ENCODE measurements around the gene OTUD4.

Gene OTUD4

DNA sequence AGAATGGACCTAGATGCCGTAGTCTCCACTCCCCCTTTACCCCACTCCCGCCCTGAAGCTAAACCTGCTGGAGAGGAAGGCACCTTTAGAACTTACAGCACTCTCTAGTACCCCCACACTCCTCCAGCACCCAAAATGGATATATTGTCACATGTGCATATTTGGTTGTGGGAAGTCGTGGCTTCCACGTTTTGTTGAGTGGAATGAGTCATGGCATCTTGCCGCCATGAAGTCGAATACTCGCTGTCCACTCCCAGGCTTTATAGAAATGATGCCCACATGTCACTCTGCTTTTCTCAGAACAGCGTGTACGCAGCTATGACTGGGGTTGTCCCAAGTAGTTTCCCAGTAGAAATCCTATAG, 81.7 kb downstream of the OTUD4 start:
- Histone ChIP-seq H3K4me2 (ENCODE audit: low read length) (peak overlapping the region; percentile 99), H3K4me1 (ENCODE audit: insufficient read depth, low read length, severe bottlenecking) (peaks cover 56% of the 10 kb centered on the region), H3K9me3 (ENCODE audit: low read length) (peaks cover 7% of the 10 kb centered on the region; the same call in 1 of the 2 replicates), H2AFZ (ENCODE audit: low read length) (no peak overlapping the region), H3F3A (ENCODE audit: insufficient read depth, low read length) (no peaks in the 10 kb centered on the region), H3K27me3 (ENCODE audit: insufficient read depth, low read length) (no peaks in the 10 kb centered on the region), H3K27ac (ENCODE audit: low read depth, low read length, poor library complexity, severe bottlenecking) (peak overlapping the region; percentile 76), H3K9ac (ENCODE audit: low read length) (peak overlapping the region; percentile 86), H4K20me1 (ENCODE audit: insufficient read depth, low read length) (no peaks in the 10 kb centered on the region), H3K4me3 (ENCODE audit: low read depth, low read length, poor library complexity, severe bottlenecking) (peak overlapping the region; percentile 77), H3K36me3 (ENCODE audit: insufficient read depth, low read length) (peaks cover 37% of the 10 kb centered on the region), H3K79me2 (ENCODE audit: insufficient read depth, low read length) (peaks cover 80% of the 10 kb centered on the region), H3K9me2 (ENCODE audit: low read depth, low read length) (no peaks in the 10 kb centered on the region)
- TF ChIP-seq EZH2 (IDR thresholded peaks at IDR 0.05; ENCODE audit: borderline replicate concordance, low read length): no peak
- TF ChIP-seq, protein P1, sequence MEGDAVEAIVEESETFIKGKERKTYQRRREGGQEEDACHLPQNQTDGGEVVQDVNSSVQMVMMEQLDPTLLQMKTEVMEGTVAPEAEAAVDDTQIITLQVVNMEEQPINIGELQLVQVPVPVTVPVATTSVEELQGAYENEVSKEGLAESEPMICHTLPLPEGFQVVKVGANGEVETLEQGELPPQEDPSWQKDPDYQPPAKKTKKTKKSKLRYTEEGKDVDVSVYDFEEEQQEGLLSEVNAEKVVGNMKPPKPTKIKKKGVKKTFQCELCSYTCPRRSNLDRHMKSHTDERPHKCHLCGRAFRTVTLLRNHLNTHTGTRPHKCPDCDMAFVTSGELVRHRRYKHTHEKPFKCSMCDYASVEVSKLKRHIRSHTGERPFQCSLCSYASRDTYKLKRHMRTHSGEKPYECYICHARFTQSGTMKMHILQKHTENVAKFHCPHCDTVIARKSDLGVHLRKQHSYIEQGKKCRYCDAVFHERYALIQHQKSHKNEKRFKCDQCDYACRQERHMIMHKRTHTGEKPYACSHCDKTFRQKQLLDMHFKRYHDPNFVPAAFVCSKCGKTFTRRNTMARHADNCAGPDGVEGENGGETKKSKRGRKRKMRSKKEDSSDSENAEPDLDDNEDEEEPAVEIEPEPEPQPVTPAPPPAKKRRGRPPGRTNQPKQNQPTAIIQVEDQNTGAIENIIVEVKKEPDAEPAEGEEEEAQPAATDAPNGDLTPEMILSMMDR (IDR thresholded peaks at IDR 0.05; ENCODE audit: low read length): no peak

- H3K4me2 ChIP-seq (ENCODE audit: low read length): peak within 1 kb of the TSS; percentile 99
- peak within 1 kb of the TSS; percentile 86 for H3K9ac ChIP-seq (ENCODE audit: low read length)
- peaks cover 38% of the 10 kb centered on the region for H3K36me3 ChIP-seq (ENCODE audit: insufficient read depth, low read length)
- H3K4me1 ChIP-seq (ENCODE audit: insufficient read depth, low read length, severe bottlenecking): peaks cover 50% of the 10 kb centered on the region
- peaks cover 8% of the 10 kb centered on the region; the same call in 1 of the 2 replicates for H3K9me3 ChIP-seq (ENCODE audit: low read length)
- no peaks in the 10 kb centered on the region for H3K27me3 ChIP-seq (ENCODE audit: insufficient read depth, low read length)
- peak within 1 kb of the TSS; percentile 77 for H3K4me3 ChIP-seq (ENCODE audit: low read depth, low read length, poor library complexity, severe bottlenecking)
- H2AFZ ChIP-seq (ENCODE audit: low read length): no peak within 1 kb of the TSS
- no peaks in the 10 kb centered on the region for H3K9me2 ChIP-seq (ENCODE audit: low read depth, low read length)
- H3K79me2 ChIP-seq (ENCODE audit: insufficient read depth, low read length): peaks cover 80% of the 10 kb centered on the region
- no peaks in the 10 kb centered on the region for H4K20me1 ChIP-seq (ENCODE audit: insufficient read depth, low read length)
- peak within 1 kb of the TSS; percentile 76 for H3K27ac ChIP-seq (ENCODE audit: low read depth, low read length, poor library complexity, severe bottlenecking)
- H3F3A ChIP-seq (ENCODE audit: insufficient read depth, low read length): no peaks in the 10 kb centered on the region
- TF ChIP-seq, protein P1 (IDR thresholded peaks at IDR 0.05; ENCODE audit: low read length): no peak; the same call in 1 of the 2 replicates
Measured at GRCh38 chr4:145097821-145098674, 82.3 kb downstream of the OTUD4 start, which contains the start of the genes ABCE1 and ANAPC10. Gene ABCE1, plus strand, starts transcription at chr4:145098311. Its CDS starts 6,102 bp downstream, at chr4:145104413. Gene ANAPC10, minus strand, starts transcription at chr4:145098196. Its CDS starts 2,097 bp downstream, at chr4:145096099.

DNA sequence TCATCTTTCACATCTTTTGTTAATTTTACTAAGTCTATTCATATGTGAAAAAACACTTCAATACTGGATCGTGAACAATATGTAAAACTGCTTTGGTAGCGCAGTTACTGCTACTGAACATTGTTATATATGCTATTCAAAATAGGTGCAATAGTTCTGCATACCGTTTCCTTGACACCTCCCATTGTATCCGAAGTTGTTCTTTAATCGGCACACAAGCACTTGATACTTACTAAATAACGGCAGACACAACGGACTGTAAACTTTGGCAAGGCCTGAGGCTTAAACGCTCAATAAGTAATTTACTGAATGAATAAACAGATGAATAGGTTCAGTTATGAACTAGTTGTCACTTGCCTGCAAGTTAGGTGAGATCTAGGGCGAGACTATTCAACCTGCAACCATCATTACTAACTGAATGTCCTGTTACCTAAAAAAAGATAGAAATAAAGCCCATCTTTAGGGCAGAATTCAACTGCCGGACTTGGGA, 83.0 kb downstream of the OTUD4 start:
- Histone ChIP-seq H3K4me3 (ENCODE audit: low read depth, low read length, poor library complexity, severe bottlenecking) (peak overlapping the region; percentile 77), H3F3A (ENCODE audit: insufficient read depth, low read length) (no peaks in the 10 kb centered on the region), H3K9me2 (ENCODE audit: low read depth, low read length) (no peaks in the 10 kb centered on the region), H3K4me2 (ENCODE audit: low read length) (peak overlapping the region; percentile 99), H3K27me3 (ENCODE audit: insufficient read depth, low read length) (no peaks in the 10 kb centered on the region), H4K20me1 (ENCODE audit: insufficient read depth, low read length) (no peaks in the 10 kb centered on the region), H3K4me1 (ENCODE audit: insufficient read depth, low read length, severe bottlenecking) (peaks cover 43% of the 10 kb centered on the region), H3K36me3 (ENCODE audit: insufficient read depth, low read length) (peaks cover 44% of the 10 kb centered on the region), H2AFZ (ENCODE audit: low read length) (no peak overlapping the region), H3K9me3 (ENCODE audit: low read length) (peaks cover 8% of the 10 kb centered on the region; the same call in 1 of the 2 replicates), H3K9ac (ENCODE audit: low read length) (peak overlapping the region; percentile 86), H3K27ac (ENCODE audit: low read depth, low read length, poor library complexity, severe bottlenecking) (peak overlapping the region; percentile 76), H3K79me2 (ENCODE audit: insufficient read depth, low read length) (peaks cover 80% of the 10 kb centered on the region)
- no peak for TF ChIP-seq EZH2 (IDR thresholded peaks at IDR 0.05; ENCODE audit: borderline replicate concordance, low read length)
- TF ChIP-seq, protein P1 (IDR thresholded peaks at IDR 0.05; ENCODE audit: low read length): no peak
